GM18499 (cell line): ENCODE data around the gene RPL38.

Experiments used
- ATAC-seq: cut with Tn5 transposase; IDR thresholded peaks from one replicate; pipeline ENCODE4 v1.9.1; 2021; ENCODE audit warnings: moderate number of reproducible peaks; ENCODE audit not compliant: insufficient read depth, unreplicated experiment

The RPL38 gene

DNA sequence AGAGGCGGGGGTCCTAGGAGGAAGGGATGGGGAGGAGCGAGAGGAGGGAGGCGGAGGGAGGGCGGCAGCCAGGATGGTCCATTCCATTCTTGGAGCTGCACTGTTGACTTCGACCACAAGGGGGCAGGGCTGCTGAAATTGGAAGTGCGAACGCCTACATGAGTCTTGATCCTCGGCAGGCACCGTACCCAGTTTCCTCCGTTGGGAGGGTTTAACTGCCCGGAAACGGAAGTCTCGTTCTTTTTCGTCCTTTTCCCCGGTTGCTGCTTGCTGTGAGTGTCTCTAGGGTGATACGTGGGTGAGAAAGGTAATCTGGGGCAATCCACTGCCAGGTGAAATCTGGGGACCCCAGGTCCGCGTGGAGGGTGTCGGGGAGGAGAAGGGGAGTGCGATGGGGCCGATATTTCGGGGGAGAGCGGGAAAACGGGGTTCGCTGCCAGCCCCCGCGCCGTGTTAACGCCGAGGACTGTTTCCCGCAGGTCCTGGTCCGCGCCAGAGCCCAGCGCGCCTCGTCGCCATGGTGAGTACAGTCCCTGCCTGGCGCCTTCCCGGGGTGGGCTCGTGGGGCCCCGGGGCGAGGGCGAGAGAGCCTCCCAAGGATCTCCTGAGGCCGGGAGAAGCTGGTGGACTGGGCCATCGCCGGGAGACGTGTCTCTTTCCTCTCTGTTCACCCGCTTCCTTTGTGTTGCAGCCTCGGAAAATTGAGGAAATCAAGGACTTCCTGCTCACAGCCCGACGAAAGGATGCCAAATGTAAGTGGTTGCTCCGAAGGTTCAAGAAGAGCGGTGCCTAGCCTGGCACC lies at the start of gene RPL38:
TSS of gene RPL38 (plus strand) at position 240 of the 802 bp plus-strand sequence. CDS start at position 518, 278 bp downstream.
- no peak for ATAC-seq

DNA sequence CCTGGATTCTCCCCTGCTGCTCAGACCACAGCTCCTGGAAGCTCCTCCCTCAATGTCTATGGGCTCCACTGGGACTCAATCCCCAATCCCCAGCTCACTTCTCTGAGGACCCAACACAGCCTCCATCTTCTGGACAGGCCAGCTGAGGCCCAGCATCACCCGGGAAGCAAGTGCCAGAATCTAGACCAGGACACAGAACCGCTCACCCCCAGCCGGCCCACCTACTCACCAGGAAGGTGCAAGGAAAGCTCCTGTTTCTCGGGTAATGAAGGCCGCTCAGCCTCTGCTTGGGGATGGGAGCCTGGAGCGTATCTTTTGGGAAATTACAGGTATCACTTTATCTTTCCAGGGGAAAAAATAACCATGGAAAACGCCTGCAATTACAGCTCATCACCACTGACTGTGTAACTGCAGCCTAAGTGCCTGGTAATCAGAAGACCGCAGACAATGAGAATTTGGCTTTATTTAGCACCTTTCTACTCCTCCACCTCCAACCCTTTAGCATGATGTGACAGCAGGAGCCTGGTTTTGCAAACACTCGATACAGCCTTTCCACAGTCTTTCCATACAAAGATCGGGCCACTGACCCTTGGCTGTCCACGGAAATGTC lies 49.6 kb upstream of the RPL38 start:
- no peak for ATAC-seq

DNA sequence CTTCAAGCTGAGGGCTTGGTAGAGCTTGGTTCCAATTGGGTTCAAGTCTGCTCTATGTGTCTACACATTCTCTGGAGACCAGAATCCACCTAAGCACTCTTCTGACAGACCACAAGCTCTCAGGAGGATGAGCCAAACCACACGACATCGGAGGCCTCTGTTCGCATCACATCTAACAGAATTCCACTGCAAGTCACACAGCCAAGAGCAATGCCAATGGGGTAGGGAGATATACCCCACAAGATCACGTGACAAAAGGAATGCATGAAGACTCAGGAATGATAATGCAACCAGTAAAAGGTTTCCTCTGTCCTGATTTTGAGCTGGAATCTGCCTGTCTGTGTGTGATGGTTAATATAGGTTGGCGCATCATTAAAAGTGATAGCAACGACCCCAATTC lies 46.6 kb upstream of the RPL38 start:
- no peak for ATAC-seq

DNA sequence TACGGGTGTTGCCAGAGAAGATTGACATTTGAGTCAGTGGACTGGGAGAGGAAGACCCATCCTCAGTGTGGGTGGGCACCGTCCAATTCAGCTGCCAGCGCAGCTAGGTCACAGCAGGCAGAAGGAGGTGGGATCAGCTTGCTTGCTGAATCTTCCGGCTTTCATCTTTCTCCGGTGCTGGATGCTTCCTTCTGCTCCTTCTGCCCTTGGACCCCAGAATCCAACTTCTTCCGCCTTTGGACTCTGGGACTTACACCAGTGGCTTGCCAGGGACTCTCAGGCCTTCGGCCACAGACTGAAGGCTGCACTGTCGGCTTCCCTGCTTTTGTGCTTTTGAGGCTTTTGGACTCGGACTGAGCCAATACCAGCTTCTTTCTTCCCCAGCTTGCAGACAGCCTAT lies 46.1 kb upstream of the RPL38 start:
- ATAC-seq = no peak

DNA sequence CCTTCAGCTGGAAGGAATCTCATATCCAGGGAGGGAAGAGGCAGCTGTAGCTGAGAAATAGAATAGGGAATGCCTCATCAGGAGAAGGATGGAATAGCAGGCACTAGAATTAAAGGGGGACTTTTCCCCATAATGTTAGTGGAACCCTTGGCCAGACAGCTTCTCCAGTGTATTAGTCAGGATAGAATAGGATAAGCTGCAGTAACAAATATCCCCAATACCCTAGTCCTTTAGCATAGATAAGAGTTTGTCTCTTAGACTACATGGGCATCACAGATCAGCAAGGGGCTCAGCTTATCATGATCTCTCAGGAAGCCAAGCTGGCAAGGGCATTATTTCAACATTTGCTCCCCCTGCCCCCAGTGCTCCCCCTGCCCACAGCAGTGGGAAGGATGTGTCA lies 44.7 kb upstream of the RPL38 start:
- no peak for ATAC-seq

DNA sequence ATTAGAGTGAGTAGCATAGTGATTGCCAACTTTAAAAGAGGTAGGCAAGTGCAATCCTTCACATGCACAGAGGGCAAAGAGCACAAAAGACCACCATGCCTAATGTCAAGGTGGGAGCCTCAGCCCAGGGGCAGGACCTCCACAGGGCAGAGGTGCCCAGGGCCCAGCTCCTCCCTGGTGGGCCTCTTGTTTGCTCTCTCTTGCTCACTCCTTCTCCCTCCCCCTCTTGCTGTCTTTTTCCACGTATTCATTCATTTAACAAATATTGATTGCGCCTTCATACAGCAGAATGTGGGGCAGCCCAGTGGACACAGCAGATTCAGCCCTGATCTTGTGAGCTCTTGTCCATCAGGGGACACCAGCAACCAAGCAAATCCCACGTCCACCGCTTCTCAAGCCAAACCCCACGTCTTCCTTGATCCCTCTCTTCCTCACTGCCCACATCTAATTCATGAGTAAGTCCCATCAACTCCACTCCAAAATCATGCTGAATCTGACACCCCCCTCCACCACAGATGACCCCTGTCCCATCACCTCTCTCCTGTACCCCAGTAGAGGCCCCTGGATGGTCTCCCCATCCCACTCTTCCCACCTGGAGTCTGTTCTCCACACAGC lies 44.1 kb upstream of the RPL38 start:
- no peak for ATAC-seq

DNA sequence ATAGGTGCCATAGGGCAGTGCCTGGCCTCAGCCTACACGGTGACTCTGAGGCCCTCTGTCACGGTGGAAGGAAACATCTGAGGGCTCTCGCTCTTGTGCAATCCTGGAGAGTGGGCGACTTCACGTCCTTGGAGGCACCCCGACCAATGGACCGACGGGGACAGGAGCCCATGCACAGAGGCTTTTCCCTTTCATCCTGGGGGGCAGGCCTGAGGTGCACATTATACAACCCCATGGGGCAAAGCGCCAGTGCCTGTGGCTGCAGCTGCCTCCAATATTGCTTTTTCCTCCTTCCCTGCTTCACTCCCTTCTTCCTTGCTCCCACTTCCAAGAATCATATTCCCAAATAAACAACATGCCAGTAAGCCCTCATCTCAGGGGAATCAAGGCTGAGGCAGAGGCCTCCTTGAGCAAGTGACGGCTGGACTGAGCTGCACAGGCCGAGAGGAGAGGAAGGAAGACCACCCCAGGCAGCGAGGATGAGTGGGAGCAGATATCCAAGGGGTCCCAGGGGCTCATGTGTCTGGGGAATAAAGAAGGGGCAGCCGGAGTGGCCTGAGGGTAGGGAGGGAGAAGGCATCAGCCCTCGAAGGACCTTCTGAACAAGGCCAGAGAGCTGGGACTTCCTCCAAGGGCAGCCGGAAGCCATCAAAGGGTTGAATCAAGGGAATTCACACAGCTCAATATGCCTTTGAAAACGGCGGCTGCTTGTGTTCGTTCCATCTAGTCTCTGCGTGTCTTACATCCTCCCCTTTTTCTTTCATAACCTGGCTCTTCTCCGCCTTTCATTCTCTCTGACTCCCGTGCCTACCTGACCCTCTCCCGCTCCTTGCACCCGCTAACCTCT lies 42.6 kb upstream of the RPL38 start:
- no peak for ATAC-seq

DNA sequence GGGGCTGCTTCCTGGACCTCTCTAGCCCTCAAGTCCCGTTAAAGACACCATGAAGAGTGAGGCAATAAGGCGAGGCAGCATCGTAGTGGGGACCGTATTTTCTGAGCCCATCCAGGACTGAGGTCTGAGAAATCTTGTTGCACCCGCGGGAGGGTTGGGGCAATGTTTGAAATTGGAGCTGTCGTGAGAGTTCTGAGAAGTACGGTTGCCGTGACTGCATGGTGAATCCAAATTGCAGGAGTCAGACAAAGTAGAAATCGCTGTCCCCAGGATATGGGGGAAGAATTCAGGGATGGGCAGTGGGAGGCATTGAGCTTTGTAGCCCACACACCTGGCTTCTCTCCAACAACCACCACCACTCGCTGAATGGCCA lies 42.0 kb upstream of the RPL38 start:
- ATAC-seq = no peak

DNA sequence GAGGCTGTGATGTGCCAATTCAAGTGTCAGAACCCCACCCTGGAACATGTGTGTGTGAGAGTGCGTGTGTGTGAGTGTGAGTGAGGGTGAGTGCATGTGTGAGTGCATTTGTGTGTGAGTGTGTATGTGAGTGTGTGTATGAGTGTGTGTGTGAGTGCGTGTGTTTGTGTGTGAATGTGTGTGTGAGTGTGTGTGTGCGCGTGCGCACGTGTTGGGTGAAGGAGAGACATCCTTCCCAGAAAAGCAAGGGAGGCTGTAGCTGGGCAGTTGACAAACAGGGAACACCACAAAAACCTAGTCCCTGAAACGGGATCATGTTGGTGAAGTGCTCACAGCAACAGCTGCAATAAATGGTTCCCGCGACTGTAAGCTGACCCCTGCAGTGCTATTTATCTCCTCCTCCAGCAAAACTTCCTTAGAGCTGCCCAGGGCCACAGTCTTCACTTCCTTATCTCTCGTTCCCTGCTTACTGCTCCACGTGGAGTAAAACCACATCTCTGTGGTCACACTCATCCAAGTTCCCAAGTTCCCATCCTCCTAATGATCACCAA lies 40.1 kb upstream of the RPL38 start:
- no peak for ATAC-seq

DNA sequence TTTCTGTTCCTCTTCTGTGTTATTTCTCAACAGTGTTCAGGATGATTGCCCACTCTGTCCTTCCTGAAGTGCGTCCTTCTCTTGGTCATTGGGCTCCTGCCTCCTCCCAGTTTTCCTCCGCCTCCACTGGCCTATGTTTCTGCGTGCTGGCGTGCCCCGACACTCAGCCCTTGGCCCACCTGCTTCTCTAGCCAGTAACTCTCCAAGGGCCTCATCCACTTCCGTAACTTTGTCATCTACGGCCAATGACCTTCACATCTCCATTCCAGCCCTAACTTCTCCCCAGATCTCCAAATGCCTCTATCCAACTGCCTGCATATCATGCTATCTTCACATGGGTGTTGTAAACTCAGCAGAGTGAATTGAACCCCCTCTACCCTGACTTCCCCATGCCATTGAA lies 39.6 kb upstream of the RPL38 start:
- ATAC-seq = no peak

DNA sequence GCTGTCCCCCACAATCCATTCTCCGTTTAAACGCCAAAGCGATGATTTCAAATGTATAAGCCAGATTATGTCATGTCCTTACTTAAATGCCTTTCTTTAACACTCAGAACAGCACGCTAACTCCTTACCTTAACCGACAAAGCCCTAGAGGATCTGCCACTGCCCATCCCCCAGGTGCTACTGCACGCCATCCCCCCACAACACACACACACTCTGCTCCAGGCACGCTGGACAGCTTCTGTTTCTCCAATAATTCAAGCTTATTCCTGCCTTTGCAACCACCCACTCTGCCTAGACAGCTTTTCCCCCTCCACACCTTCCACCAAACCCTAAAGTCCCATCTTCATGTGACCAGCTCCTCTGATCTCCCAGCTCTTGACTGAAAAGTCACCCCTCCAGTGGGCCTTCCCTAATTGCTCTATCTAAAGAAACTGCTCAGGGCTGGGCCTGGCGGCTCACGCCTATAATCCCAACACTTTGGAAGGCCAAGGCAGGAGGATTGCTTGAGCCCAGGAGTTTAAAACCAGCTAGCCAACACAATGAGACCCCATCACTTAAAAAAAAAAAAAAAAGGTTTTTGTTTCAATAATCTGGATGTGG lies 38.9 kb upstream of the RPL38 start:
- ATAC-seq = no peak

DNA sequence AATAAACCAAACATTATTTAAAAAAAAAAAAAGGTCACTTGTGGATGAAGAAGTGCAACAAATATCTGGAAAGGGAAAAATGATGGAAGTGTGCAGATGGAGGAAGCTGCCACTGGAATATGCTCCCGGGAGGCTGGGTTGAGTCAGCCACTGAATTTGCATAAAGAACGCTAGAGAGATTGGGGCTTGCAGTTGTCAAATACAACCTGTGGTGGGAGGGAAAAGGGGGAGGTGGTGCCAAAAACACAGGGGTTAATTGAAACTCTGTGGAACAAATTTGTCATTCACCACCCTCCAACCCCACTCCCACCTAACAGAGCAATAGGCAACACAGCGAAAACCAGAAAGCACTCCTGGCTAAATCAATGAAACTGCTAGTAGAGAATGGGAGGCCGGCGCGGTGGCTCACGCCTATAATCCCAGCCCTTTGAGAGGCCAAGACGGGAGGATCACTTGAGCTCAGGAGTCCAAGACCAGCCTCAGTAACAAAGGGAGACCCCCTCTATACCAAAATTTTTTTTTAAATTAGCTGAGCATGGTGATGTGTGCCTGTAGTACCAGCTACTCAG lies 37.6 kb upstream of the RPL38 start:
- ATAC-seq = no peak

DNA sequence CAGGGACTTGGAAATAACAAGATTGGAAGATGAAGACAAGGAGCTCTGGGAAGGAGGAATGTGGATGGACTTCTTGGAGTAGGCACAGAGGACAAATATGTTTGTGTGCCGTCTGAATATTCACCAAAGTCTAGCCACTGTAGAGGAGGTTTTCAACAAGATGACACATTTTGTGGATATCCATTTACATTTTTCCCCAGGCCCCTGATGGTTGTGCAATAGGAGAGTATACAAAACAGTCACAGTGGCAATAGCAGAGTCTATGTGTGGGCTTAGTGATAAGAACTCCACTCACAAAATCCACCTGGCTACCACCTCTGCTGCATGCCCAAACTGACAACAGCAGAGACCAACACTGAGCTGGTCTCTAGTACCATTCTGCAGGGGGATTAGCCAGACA lies 32.6 kb upstream of the RPL38 start:
- ATAC-seq = no peak

DNA sequence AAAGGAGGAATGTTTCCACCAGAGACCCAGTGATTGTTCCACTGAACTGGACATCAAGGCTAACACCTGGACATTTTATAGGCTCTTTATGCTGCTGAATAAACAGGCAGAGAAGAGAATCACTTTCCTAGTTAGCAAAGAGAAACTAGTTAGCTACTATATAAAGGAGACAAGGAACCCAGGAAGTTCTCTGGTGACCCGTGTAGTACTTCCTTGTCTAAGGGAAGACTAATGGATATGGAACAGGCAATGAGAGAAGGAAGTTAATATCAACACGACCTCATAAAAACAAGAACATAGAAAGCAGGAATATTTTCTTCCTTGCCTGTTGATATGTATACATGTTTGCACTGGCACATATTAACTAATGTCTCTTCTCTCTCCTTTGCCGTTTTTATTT lies 30.8 kb upstream of the RPL38 start:
- no peak for ATAC-seq

DNA sequence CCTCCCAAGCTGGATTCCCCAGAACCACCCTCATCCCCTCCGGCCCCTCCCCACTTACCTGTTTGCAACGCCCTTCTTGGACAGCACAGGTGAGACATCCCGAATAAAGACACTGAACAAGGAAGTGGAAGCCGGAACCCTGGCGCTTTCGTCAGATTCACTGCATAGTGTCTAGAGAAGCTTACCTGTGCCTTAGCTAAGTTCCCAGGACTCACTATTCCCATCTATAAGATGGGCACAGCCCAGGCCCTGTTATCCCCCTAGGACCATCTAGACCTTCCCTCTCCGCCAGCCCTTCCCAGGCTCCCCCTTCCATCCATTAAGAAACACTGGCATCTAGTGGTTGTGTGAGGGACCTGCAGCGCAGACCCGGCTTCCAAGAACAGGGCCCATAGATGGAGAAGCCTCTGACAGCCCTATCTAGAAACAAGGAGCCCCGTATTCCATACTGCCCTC lies 26.9 kb upstream of the RPL38 start:
- no peak for ATAC-seq

DNA sequence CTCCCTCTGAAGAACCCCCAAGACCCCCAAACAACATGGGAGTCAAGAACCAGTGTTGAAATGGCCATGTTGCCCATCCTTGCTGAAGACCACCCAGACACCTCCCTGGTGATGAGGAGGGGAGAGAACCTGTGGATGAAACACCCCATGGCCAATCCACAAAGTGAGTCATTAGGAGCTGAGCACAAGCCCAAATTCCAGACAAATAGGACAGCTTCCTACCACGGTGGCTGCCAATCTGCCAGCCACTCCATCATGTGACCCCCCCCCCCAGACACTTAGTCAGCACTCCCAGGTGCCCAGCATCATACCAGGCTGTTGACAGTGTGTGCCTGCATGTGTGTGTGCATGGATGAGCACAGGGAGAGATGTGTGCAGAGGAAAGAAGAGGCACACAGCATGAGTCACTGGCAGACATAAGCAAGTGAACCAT lies 26.4 kb upstream of the RPL38 start:
- no peak for ATAC-seq

DNA sequence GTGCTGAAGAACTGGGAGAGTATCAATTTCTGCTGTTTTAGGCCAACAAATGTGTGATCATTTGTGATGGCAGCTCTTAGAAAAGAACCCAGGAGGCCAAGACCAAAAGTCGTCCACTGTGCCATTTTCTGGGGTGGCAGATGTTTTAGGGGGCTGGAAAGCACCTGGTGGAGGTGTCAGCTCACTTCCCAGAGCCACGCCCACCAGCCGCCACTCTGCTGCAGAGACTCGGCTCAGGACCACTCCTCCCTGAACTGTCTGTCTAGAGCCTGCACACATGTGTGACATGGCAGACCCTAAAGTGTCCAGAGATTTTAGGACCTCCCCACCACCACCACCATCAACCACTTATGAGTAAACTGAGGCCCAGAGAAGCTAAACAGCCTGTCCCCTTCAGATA lies 23.9 kb upstream of the RPL38 start:
- no peak for ATAC-seq

DNA sequence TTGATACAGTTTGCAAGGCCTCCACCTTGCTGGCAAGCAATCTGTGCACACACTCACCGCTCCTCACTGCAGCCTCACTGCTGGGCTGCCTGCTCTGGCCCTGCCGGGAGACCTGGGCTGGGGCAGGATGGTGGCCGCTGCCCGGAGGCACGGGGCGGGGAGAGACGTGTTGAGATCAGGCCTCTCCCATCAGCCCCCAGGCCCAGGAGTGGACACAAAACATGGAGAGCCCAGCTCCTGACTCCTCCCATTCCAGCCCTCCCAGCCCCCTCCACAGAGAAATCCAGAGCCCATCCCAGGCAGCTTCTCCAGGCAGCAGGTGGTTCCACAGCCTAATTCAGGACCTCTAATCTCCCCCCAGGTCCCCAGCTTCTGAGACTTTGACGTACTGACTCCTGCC lies 23.1 kb upstream of the RPL38 start:
- no peak for ATAC-seq

DNA sequence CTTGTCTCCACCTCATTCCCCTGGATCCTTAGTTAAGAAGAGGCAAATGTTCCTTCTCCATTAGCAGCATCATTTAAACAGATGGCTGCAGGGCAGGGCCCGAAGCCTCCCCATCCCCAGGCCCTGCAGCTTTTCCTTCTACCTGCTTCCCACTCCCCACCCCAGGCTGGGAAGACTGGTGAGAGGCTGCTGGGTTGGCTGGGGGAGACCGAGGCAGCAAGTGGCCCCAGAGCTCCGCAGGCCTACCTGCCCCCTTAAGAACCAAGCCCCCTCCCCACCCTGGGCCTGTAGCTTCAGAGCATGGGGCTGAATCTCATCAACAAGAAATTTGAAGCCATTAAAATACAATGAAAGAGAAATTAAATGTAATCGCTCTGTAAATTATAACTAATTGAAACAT lies 22.1 kb upstream of the RPL38 start:
- no peak for ATAC-seq
